PC-9 (cell line): ENCODE results near the gene SAMD14. TPM values are rescaled to one million over a fixed set of nuclear protein-coding genes. Genes with fewer than 3 reads are reported as not detected.
A peak's percentile ranks its signal among the peaks of the same experiment; 100 is the strongest.

ENCODE experiments used
- BruUV-seq: library from RNA; stranded (reverse); fragments of 400-500 nt; replicated peaks from 2 replicates; lab custom pipeline; 2021; lab: Mats Ljungman, UMichigan
- CTCF ChIA-PET: fragments of 300-600 bp; sonication (Branson Sonifier 250); formaldehyde crosslinking; loops from one replicate; lab custom pipeline; 2022; ENCODE audit warnings: antibody characterized with exemption; lab: Charles Lee
- POLR2A ChIA-PET: fragments of 300-600 bp; sonication (Branson Sonifier 250); formaldehyde crosslinking; loops from one replicate; lab custom pipeline; 2022; ENCODE audit warnings: antibody characterized with exemption; ENCODE audit not compliant: unreplicated experiment; lab: Charles Lee
- DNase-seq, 2 experiments: peaks; one replicate each; pipeline versions ENCODE4 v3.0.0 to v3.0.0-alpha.2; 2015 to 2022; ENCODE audit warnings: mixed read lengths in 1 of 2
- H2AFZ ChIP-seq: fragments of 200-600 bp; sonication (generic); 2 replicates; pipeline ENCODE4 v1.8.1; 2017; ENCODE audit warnings: antibody characterized with exemption
- H3F3A ChIP-seq: fragments of 200-600 bp; sonication (generic); 2 replicates; pipeline ENCODE4 v1.8.1; 2017; ENCODE audit warnings: antibody characterized with exemption, mild to moderate bottlenecking, low read depth; ENCODE audit not compliant: insufficient read depth
- H3K27ac ChIP-seq: fragments of 200-600 bp; sonication (generic); 2 replicates; pipeline ENCODE4 v1.6.1; 2016; ENCODE audit warnings: mixed run types
- H3K27me3 ChIP-seq: fragments of 200-600 bp; sonication (generic); 2 replicates; pipeline ENCODE4 v1.6.1; 2016; ENCODE audit warnings: low read depth, mixed run types; ENCODE audit not compliant: insufficient read depth
- H3K36me3 ChIP-seq: fragments of 200-600 bp; sonication (generic); 2 replicates; pipeline ENCODE4 v1.6.1; 2016; ENCODE audit warnings: low read depth, mixed run types
- H3K4me1 ChIP-seq: fragments of 200-600 bp; sonication (generic); replicated peaks from 2 replicates; pipeline ENCODE4 v1.6.1; 2016; ENCODE audit warnings: mixed run types; ENCODE audit not compliant: insufficient read depth
- H3K4me2 ChIP-seq: fragments of 200-600 bp; sonication (generic); 2 replicates; pipeline ENCODE4 v1.6.1; 2017; ENCODE audit warnings: mixed run types
- H3K4me3 ChIP-seq: fragments of 200-600 bp; sonication (generic); 2 replicates; pipeline ENCODE4 v1.6.1; 2016; ENCODE audit warnings: mixed run types
- H3K79me2 ChIP-seq: fragments of 200-600 bp; sonication (generic); 2 replicates; pipeline ENCODE4 v1.6.1; 2017; ENCODE audit warnings: low read depth, mixed run types
- H3K9me2 ChIP-seq: fragments of 200-600 bp; sonication (generic); 2 replicates; pipeline ENCODE4 v1.8.1; 2017; ENCODE audit warnings: mild to moderate bottlenecking; ENCODE audit not compliant: insufficient read depth
- H3K9me3 ChIP-seq: fragments of 200-600 bp; sonication (generic); 2 replicates; pipeline ENCODE4 v1.8.1; 2016; ENCODE audit warnings: low read depth; ENCODE audit not compliant: insufficient read depth
- H4K20me1 ChIP-seq: fragments of 200-600 bp; sonication (generic); 2 replicates; pipeline ENCODE4 v1.8.1; 2017; ENCODE audit not compliant: insufficient read depth
- EZH2 ChIP-seq: fragments of 200-600 bp; sonication (generic); IDR thresholded peaks from 2 replicates; pipeline ENCODE4 v1.8.0; 2017; ENCODE audit warnings: antibody characterized with exemption, low read depth
- intact Hi-C: fragments of 100-400 bp; cut with micrococcal nuclease; formaldehyde crosslinking; loops from one replicate; pipeline ENCODE4 v1.10.0; 2022; ENCODE audit not compliant: unreplicated experiment
- total RNA-seq: library from RNA; stranded (reverse); gene quantifications from 2 replicates; pipeline ENCODE4 v1.2.3, GENCODE V29; 2021
- TF ChIP-seq, protein P1 (sequence below): fragments of 200-600 bp; sonication (generic); conservative IDR thresholded peaks from 2 replicates; pipeline ENCODE4 v1.6.1; 2017; ENCODE audit warnings: mixed run types, antibody characterized with exemption, mild to moderate bottlenecking, moderate library complexity

SAMD14 gene
- total RNA-seq, 1 experiment from 2014 or later: 0.17 TPM

DNA sequence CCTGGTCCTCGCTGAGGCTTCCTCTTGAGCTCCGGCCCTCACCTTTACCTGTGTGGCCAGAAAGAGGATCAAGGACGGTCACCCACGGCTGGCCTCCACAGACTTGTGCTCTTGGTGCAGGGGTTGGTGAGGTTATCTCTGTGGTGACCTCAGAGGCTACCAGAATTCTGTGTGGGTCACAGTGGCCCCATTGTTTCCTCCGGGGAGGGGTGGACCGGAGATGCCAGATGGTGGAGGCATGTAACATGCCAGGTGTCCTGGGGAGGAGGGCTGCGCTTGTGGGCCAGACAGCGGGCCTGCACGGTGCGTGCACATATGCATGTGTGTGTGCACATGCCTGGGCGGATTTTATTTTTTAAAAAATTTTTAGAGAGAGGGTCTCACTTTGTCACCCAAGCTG, 42.2 kb upstream of the SAMD14 start:
- peaks cover 22% of the 10 kb centered on the region for H3K4me1 ChIP-seq
- no peak for DNase-seq
- H3K4me2 ChIP-seq: no peak overlapping the region
- peaks cover 29% of the 10 kb centered on the region; the same call in 1 of the 2 replicates for H3F3A ChIP-seq
- no peaks in the 10 kb centered on the region for H4K20me1 ChIP-seq
- H3K4me3 ChIP-seq: no peak overlapping the region
- no peaks in the 10 kb centered on the region for H3K36me3 ChIP-seq
- no peak overlapping the region for H2AFZ ChIP-seq
- no peaks in the 10 kb centered on the region for H3K9me2 ChIP-seq
- no peak overlapping the region for H3K27ac ChIP-seq
- no peaks in the 10 kb centered on the region for H3K9me3 ChIP-seq
- no peaks in the 10 kb centered on the region for H3K27me3 ChIP-seq
- CTCF ChIA-PET: interaction anchor here (0.5 to 1.1 kb wide), 2 partner anchors 126 to 681 kb away, joined by 3 to 5 read pairs; no protein-coding TSS in a partner anchor
- no TSS peak for BruUV-seq
- intact Hi-C loops: no loop called here
- no peaks in the 10 kb centered on the region for H3K79me2 ChIP-seq
- TF ChIP-seq, protein P1, sequence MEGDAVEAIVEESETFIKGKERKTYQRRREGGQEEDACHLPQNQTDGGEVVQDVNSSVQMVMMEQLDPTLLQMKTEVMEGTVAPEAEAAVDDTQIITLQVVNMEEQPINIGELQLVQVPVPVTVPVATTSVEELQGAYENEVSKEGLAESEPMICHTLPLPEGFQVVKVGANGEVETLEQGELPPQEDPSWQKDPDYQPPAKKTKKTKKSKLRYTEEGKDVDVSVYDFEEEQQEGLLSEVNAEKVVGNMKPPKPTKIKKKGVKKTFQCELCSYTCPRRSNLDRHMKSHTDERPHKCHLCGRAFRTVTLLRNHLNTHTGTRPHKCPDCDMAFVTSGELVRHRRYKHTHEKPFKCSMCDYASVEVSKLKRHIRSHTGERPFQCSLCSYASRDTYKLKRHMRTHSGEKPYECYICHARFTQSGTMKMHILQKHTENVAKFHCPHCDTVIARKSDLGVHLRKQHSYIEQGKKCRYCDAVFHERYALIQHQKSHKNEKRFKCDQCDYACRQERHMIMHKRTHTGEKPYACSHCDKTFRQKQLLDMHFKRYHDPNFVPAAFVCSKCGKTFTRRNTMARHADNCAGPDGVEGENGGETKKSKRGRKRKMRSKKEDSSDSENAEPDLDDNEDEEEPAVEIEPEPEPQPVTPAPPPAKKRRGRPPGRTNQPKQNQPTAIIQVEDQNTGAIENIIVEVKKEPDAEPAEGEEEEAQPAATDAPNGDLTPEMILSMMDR: no peak
- no peak for TF ChIP-seq EZH2
- POLR2A ChIA-PET: no interaction called here

DNA sequence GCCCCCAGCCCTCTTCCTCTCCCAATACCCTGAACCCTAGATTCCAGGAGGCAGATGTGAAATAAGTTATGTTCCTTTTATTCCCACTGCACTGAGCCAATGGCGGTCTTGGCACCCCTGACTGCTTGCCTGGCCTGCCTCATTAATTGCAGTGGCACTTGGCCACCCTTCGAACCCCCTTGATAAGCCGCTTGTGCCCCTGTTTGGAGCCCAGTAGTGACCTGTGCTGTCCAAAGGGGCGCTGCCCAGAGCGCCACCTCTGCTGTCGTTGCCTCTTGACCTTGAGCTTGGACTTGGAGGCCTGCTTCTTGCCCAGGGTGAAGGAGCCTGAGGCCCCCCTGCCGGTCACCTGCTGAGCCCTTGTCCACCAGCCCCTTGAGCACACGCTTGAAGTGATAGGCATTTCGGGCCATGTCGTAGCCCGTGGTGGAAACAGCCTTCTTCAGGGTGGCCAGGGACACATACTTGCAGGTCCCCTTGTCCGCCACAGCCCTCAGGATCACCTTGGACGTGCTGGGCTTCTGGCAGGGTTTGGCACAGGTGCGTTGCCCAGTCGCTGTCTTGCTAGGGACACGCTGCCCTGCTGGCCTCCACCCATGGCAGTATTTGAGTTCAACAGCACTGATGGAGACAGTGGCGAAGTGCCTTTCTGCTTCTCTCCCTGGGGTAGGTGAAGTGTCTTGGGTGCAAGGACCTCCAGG, 41.6 kb upstream of the SAMD14 start:
- peaks cover 26% of the 10 kb centered on the region; the same call in 1 of the 2 replicates for H3F3A ChIP-seq
- ChIA-PET POLR2A (interaction anchor here (0.6 to 0.7 kb wide), 2 partner anchors 48 to 126 kb away, joined by 3 to 5 read pairs; no protein-coding TSS in a partner anchor), CTCF (interaction anchor here (0.7 to 1.1 kb wide), 2 partner anchors 116 to 126 kb away, joined by 3 to 5 read pairs; no protein-coding TSS in a partner anchor)
- peaks cover 22% of the 10 kb centered on the region for H3K4me1 ChIP-seq
- H3K79me2 ChIP-seq: no peaks in the 10 kb centered on the region
- no peaks in the 10 kb centered on the region for H3K36me3 ChIP-seq
- TF ChIP-seq, protein P1: no peak
- TF ChIP-seq EZH2: no peak
- no peak for DNase-seq
- peak overlapping the region; percentile 68 for H3K4me2 ChIP-seq
- TSS peak; percentile 74 for BruUV-seq
- no peaks in the 10 kb centered on the region for H3K27me3 ChIP-seq
- H3K4me3 ChIP-seq: no peak overlapping the region
- H3K9me3 ChIP-seq: no peaks in the 10 kb centered on the region
- no peak overlapping the region for H2AFZ ChIP-seq
- no peaks in the 10 kb centered on the region for H3K9me2 ChIP-seq
- intact Hi-C loops: no loop called here
- H3K27ac ChIP-seq: peak overlapping the region; percentile 83
- H4K20me1 ChIP-seq: no peaks in the 10 kb centered on the region

DNA sequence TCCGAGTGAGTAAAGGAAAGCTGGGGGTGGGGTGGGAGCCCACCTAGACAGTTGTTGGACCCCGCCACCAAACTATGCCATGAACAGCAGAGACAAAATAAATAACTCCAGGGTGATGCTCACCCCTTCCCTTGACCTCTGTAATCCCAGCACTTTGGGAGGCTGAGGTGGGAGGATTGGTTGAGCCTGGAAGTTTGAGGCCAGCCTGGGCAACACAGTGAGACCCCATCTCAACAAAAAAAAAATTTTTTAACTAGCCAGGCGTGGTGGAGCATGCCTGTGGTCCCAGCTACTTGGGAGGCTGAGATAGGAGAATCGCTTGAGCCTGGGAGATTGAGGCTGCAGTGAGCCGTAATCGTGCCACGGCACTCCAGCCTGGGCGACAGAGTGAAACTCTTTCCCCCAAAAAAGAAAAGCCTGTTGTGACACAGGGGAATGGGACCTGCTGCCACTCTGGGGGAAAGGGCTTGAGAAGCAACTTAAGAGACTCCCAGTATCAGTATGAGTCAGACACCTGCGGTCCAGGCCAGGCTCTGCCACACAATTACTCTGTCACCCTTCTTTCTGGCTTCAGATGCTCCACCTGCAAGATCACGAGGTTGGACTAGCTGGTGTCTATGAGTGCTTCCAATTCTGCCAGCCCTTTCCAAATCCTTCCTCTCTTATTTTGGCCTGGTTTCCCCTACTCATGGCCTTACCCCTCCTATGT, 40.9 kb upstream of the SAMD14 start:
- H3F3A ChIP-seq: peaks cover 22% of the 10 kb centered on the region; the same call in 1 of the 2 replicates
- H3K9me3 ChIP-seq: no peaks in the 10 kb centered on the region
- no peaks in the 10 kb centered on the region for H3K79me2 ChIP-seq
- POLR2A ChIA-PET: interaction anchor here (0.6 to 0.7 kb wide), 2 partner anchors 48 to 127 kb away, joined by 3 to 5 read pairs; no protein-coding TSS in a partner anchor
- CTCF ChIA-PET: no interaction called here
- H3K4me2 ChIP-seq: peak overlapping the region; percentile 68
- H3K36me3 ChIP-seq: no peaks in the 10 kb centered on the region
- no peaks in the 10 kb centered on the region for H3K9me2 ChIP-seq
- intact Hi-C loops: no loop called here
- no peaks in the 10 kb centered on the region for H4K20me1 ChIP-seq
- H2AFZ ChIP-seq: no peak overlapping the region
- TF ChIP-seq, protein P1: 0 out of 2 replicates have a peak, but pooled peaks have one; percentile 5
- TF ChIP-seq EZH2: no peak
- H3K27me3 ChIP-seq: no peaks in the 10 kb centered on the region
- TSS peak; percentile 77 for BruUV-seq
- peak overlapping the region; percentile 83 for H3K27ac ChIP-seq
- no peak overlapping the region; the same call in 1 of the 2 replicates for H3K4me3 ChIP-seq
- H3K4me1 ChIP-seq: peaks cover 22% of the 10 kb centered on the region
- peak; percentile 71 to 97 for DNase-seq
